Mammary epithelial cell (primary cell): ENCODE results near the gene SOX10.
"Not testable (repeated sequence)": the region's sequence is repeated elsewhere in the genome, so short reads cannot be mapped to it uniquely, and the experiment has no call there.

Source experiments
- EZH2 ChIP-seq: IDR thresholded peaks from 2 replicates; pipeline ENCODE4 v1.6.1; 2012; ENCODE audit warnings: low read length, inconsistent platforms, borderline replicate concordance
- TF ChIP-seq, protein P1 (sequence below), 2 donors: IDR thresholded peaks in 1 of 2; conservative IDR thresholded peaks in 1 of 2; 2 replicates each; pipeline ENCODE4 v1.5.1; 2011 to 2012; ENCODE audit warnings: inconsistent platforms in 2 of 2, low read length in 2 of 2, mild to moderate bottlenecking in 2 of 2, control low read depth in 1 of 2, low read depth in 1 of 2; ENCODE audit not compliant: insufficient read depth in 1 of 2; ENCODE audit errors: extremely low read depth in 1 of 2

DNA sequence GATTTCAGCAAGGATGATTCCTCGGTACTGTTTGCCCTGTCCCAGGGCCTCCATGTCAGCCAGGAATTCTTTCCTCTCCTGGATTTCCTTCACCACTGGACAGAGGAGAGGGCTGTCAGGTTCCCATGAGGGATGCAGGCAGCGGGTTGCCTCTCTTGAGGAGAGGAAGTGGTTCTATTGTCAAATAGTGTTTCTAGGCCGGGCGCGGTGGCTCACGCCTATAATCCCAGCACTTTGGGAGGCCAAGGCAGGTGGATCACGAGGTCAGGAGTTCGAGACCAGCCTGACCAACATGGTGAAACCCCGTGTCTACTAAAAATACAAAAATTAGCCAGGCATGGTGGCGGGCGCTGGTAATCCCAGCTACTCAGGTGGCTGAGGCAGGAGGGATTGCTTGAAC is 39.9 kb downstream of the SOX10 start:
- TF ChIP-seq, protein P1, sequence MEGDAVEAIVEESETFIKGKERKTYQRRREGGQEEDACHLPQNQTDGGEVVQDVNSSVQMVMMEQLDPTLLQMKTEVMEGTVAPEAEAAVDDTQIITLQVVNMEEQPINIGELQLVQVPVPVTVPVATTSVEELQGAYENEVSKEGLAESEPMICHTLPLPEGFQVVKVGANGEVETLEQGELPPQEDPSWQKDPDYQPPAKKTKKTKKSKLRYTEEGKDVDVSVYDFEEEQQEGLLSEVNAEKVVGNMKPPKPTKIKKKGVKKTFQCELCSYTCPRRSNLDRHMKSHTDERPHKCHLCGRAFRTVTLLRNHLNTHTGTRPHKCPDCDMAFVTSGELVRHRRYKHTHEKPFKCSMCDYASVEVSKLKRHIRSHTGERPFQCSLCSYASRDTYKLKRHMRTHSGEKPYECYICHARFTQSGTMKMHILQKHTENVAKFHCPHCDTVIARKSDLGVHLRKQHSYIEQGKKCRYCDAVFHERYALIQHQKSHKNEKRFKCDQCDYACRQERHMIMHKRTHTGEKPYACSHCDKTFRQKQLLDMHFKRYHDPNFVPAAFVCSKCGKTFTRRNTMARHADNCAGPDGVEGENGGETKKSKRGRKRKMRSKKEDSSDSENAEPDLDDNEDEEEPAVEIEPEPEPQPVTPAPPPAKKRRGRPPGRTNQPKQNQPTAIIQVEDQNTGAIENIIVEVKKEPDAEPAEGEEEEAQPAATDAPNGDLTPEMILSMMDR (conservative IDR thresholded peaks at IDR 0.05 in 1 of 2, IDR thresholded peaks at IDR 0.05 in 1 of 2; ENCODE audit: extremely low read depth in 1 of 2, insufficient read depth in 1 of 2, low read depth in 1 of 2, low read length in 2 of 2) = not testable (repeated sequence)
- not testable (repeated sequence) for TF ChIP-seq EZH2
